GM06990 (cell line): ENCODE data around the gene MYO9A.

ENCODE experiments used
- DNase-seq: peaks from one replicate; pipeline ENCODE4 v3.0.0-alpha.2; 2011; ENCODE audit not compliant: insufficient read length; ENCODE audit errors: extremely low read depth
- H3K27me3 ChIP-seq: replicated peaks from 2 replicates; pipeline ENCODE4 v1.6.0; 2011; ENCODE audit warnings: low read length; ENCODE audit not compliant: control insufficient read depth, insufficient read depth
- H3K36me3 ChIP-seq: 2 replicates; pipeline ENCODE4 v1.5.1; 2011; ENCODE audit warnings: low read length; ENCODE audit not compliant: control insufficient read depth, insufficient read depth
- H3K4me3 ChIP-seq: replicated peaks from 2 replicates; pipeline ENCODE4 v1.5.1; 2011; ENCODE audit warnings: low read depth, mild to moderate bottlenecking, control low read depth, low read length
- TF ChIP-seq, protein P1 (sequence below): IDR thresholded peaks from 2 replicates; pipeline ENCODE4 v1.5.1; 2011; ENCODE audit warnings: low read length, control low read depth, mild to moderate bottlenecking, inconsistent platforms; ENCODE audit not compliant: insufficient read depth, poor library complexity, severe bottlenecking

Gene MYO9A

DNA sequence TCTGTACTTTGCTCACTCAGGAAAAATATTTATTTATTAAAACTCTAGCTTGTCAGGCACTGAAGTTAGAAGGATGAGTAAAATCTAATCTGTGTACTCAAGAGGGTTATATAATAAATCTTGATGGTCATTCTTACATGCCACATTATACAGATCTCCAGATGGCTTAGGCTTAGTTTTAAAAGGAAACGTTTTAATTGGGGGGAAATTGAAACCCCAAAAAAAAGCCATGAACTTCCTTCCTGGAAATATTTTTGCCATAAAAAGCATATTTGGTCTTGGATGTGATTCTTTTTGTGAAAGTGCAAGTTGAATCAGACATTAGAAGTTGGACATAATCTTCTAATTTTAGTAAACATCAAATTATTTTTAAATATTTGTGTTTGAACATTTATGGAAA, 6.3 kb upstream of the MYO9A start:
- DNase-seq = no peak
- H3K36me3 ChIP-seq = no peaks in the 10 kb centered on the region
- TF ChIP-seq, protein P1, sequence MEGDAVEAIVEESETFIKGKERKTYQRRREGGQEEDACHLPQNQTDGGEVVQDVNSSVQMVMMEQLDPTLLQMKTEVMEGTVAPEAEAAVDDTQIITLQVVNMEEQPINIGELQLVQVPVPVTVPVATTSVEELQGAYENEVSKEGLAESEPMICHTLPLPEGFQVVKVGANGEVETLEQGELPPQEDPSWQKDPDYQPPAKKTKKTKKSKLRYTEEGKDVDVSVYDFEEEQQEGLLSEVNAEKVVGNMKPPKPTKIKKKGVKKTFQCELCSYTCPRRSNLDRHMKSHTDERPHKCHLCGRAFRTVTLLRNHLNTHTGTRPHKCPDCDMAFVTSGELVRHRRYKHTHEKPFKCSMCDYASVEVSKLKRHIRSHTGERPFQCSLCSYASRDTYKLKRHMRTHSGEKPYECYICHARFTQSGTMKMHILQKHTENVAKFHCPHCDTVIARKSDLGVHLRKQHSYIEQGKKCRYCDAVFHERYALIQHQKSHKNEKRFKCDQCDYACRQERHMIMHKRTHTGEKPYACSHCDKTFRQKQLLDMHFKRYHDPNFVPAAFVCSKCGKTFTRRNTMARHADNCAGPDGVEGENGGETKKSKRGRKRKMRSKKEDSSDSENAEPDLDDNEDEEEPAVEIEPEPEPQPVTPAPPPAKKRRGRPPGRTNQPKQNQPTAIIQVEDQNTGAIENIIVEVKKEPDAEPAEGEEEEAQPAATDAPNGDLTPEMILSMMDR = no peak
- H3K27me3 ChIP-seq = no peaks in the 10 kb centered on the region
- no peak overlapping the region for H3K4me3 ChIP-seq

DNA sequence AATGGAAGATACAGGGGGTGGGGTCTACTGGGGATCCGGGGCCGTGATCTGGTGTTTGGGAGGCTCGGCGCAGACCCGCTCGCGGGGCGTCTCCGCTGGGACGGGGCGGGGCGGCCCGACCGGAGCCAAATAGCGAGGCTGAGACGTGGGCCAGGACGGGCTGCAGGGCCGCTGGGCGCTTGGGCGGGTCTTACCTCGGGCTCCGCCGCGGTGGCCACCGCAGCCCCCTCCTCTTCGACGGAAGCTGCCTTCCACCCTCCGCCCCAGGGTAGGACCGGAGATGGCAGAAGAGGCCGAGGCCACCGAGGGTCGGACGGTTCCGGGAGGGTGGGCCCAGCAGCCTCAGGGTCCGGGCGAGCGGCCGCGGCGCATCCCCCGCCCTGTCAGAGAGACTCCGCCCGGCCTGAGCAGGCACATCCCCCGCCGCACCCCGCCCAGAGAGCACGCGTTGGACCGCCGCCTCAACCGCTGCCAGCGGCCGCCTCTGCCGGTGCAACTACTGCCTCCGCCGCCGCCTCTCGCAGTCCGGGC, 399 bp downstream of the MYO9A start:
- no peak for DNase-seq
- Histone ChIP-seq H3K36me3 (no peaks in the 10 kb centered on the region), H3K27me3 (no peaks in the 10 kb centered on the region), H3K4me3 (peak overlapping the region; percentile 94)
- TF ChIP-seq, protein P1 = no peak

DNA sequence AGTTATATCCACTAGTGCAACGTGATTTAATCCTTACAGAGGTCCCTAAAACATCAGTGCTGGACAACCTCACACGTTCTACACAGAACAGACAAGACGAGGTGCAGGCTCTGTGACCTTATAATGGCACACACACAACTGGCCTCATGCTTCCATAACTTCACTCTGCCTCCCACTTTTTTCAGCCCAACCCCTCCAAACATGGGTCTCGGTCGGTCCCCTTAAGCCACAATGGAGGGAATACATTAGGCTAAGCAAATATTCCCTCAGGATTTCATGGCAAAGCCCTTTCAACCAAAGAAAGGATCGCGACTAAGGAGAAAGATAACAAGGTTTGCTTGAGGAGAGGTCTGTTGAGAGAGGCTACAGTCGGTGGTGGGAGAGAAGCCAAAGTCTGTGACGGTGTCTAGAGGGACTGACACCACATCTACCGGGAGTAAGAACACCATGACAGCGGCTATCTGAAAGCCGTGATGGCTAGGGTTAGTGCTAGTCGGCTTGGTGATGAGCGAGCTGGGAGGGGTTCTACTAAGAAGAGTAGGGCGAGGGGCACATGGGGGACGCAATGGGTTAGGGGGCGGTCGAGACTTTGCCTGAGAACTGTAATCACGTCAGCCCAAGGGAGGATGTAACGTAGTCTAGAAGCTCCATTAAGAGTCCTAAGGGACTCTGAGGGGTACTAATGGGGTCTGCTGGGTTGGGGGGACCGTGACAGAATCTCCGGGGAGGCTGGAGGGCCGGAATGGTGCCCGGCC, 1.0 kb downstream of the MYO9A start:
- Histone ChIP-seq H3K27me3 (no peaks in the 10 kb centered on the region), H3K4me3 (peak overlapping the region; percentile 94), H3K36me3 (no peaks in the 10 kb centered on the region)
- TF ChIP-seq, protein P1 = no peak
- DNase-seq = no peak

DNA sequence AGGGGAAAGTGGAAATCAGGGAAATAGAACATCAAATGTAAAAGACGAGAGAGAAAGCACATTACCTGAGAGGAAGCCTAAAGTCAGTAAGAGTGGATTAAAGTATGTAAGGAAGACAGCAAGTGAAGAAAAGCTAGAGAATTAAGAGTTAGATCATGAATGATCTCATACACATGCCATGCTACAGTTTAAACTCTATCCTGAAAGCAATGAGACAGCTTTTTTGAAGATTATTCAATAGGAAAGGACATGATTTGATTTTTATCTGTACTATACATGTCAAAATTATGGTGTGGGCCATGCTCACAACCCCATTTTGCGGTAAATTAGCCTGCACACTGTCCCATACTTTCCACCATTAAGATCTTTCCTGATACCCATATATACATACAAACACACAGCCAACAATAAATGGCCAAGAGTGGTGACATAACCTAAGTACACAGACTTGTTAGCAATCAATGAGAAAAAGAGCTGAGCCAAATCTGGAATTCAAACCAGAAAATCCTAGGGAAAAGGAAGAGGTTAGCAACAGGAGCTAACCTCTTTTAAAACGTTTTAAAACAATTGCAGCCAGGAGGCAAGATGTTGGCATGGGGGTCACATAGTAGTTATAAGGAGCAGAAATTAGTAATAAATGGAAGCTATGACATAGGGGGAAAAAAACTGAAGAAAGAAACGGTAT, 4.5 kb downstream of the MYO9A start:
- DNase-seq = no peak
- Histone ChIP-seq H3K27me3 (no peaks in the 10 kb centered on the region), H3K4me3 (no peak overlapping the region), H3K36me3 (no peaks in the 10 kb centered on the region)
- TF ChIP-seq, protein P1 = no peak

DNA sequence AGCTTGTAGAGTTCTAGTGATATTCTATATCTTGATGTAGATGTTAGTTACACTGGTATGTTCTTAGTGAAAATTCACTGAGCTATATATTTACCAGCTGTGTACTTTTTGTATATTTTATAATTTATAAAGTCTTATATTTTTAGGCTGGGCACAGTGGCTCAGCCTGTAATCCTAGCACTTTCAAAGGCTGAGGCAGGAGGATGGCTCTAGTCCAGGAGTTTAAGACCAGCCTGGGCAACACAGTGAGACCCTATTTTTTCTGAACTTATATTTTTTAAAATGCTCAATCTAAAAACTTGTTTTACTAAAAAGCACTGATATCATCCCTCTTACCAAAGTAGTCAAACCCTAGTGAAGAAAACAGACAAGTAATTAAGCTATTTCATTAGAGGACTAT, 5.1 kb downstream of the MYO9A start:
- TF ChIP-seq, protein P1 = no peak
- Histone ChIP-seq H3K36me3 (no peaks in the 10 kb centered on the region), H3K27me3 (no peaks in the 10 kb centered on the region), H3K4me3 (no peak overlapping the region)
- DNase-seq = no peak
